ENCODE results near the gene RCL1. TPM values are rescaled to one million over a fixed set of nuclear protein-coding genes. Genes with fewer than 3 reads are reported as not detected.

The RCL1 gene
- total and polyA plus RNA-seq, 2 of the 13 experiments (the other 11 are each of a cell fraction or from before 2014, with no cell fraction given): 22.3 to 31.6 TPM

DNA sequence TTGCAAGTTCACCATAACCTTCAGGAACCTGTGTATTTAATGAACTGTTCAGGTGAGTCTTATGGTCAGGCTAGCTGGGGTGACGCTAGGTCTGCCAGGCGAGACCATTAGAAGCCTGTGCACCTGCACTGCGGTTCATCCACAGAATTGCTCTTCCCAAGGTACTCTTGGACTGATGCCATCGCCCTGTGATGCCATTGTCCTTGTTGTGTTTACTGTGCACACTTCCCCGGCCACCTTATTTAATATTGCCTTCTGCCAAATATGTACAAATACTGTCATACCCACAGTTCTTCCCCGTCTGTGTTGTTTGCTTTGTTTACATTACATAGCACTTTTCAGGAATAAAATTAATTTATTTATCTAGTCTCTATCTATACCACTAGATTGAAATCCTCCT is 66.3 kb downstream of the RCL1 start (continued):
- TF ChIP-seq BRCA1 (CRISPR knock-in tag; IDR thresholded peaks at IDR 0.05) (no peak), PAF1 (CRISPR knock-in tag; IDR thresholded peaks at IDR 0.05) (no peak), ZNF747 (CRISPR knock-in tag; IDR thresholded peaks at IDR 0.05; ENCODE audit: borderline replicate concordance) (no peak), ZNF30 (CRISPR knock-in tag; IDR thresholded peaks at IDR 0.05) (no peak), LCORL (IDR thresholded peaks at IDR 0.05) (no peak), LCORL (CRISPR knock-in tag; IDR thresholded peaks at IDR 0.05) (no peak)

DNA sequence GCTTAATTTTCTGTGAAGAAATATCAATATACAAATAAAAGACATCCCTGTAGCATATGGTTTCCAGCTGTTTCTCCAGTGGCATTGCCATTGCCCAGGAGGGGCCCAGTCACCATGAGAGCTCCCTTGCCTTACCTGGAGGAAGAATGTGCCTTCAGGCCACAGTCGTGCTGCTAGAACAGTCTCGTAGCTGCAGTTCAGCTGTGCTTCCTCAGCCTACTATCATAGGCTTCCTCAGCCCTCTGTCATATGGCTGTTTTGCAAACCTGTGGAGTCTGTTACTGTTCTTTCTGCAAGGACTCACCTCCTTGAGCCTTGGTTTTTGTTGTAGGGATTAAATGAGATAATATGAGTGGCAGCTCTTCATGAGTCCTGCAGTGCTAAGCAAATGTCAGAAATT is 67.6 kb downstream of the RCL1 start:
- H3K9ac ChIP-seq (ENCODE audit: insufficient read depth, low read depth, low read length): no peak overlapping the region
- FAIRE-seq (no peak), DNase-seq (ENCODE audit: low spot score) (no peak), ATAC-seq (no peak)
- WGBS (ENCODE audit: low lambda C conversion rate): 100% methylated on average over 2 of the region's 2 CpGs
- intact Hi-C loops (cut with micrococcal nuclease; ENCODE audit: unreplicated experiment) (loop anchor here (5.0 kb wide), 2 partner anchors 42 to 127 kb away; partner anchors contain the start of gene JAK2), in situ Hi-C loops (cut with HindIII; ENCODE audit: extremely low pct_ligation_motif_present, low pct_unique_long_range_greater_than_20kb) (no loop called here)
- TF ChIP-seq ZNF12 (CRISPR knock-in tag; IDR thresholded peaks at IDR 0.05): no peak
- ChIA-PET CTCF (ENCODE audit: low intra/inter-chr PET ratio, low total read pairs) (no interaction called here), POLR2A (interaction anchor here (2.5 kb wide), 1 partner anchor 21 kb away, joined by 11 read pairs; no protein-coding TSS in a partner anchor)
- H3K27ac ChIP-seq (ENCODE audit: extremely low read length, insufficient read depth, low read length): no peak overlapping the region
- no peaks in the 10 kb centered on the region for H3K79me2 ChIP-seq (ENCODE audit: insufficient read depth, low read length)
- BruUV-seq (replicated peaks): no TSS peak
- no peak overlapping the region for H2AFZ ChIP-seq (ENCODE audit: low read length)
- H3K9me3 ChIP-seq (ENCODE audit: low read length): no peaks in the 10 kb centered on the region
- peaks cover 8 to 37% of the 10 kb centered on the region in 2 experiments; a peak in 4 of 5 replicates for H3K36me3 ChIP-seq (replicated peaks in 1 of 2; ENCODE audit: control insufficient read depth in 1 of 2, insufficient read depth in 2 of 2, low read length in 2 of 2)
- peaks cover 29% of the 10 kb centered on the region for H3K4me1 ChIP-seq (ENCODE audit: insufficient read depth, low read length)
- H3K4me2 ChIP-seq (ENCODE audit: low read depth, low read length): no peak overlapping the region
- H4K20me1 ChIP-seq (ENCODE audit: insufficient read depth, low read length): no peaks in the 10 kb centered on the region
- no peaks in the 10 kb centered on the region for H3K27me3 ChIP-seq (ENCODE audit: control insufficient read depth in 1 of 2, insufficient read depth in 2 of 2, low read length in 2 of 2)
- no peak overlapping the region for H3K4me3 ChIP-seq (replicated peaks in 1 of 3; ENCODE audit: insufficient read depth in 1 of 3, low read depth in 2 of 3, low read length in 3 of 3)

DNA sequence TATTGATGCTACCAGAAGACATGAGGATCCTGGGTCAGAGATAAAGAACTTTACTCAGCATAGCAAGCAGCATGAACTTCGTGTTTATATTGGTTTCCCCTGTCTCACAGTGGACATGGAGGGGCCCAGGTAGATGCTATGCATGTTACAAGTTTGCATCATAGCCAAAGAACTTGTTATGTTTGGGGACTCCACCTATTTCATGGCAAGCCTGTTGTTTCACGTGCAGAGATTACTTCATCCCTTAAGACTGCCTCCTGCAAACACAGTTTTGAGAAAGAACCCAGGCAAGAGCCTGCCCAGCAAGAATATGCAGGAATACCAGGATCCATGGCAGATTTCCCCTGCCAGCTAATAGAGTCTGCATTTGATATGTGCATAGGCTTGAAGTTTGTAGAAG is 68.4 kb downstream of the RCL1 start:
- TF ChIP-seq PLRG1 (conservative IDR thresholded peaks at IDR 0.05) (no peak), HNRNPH1 (optimal IDR thresholded peaks at IDR 0.05; ENCODE audit: low read depth, low read length) (no peak), HNRNPL (IDR thresholded peaks at IDR 0.05; ENCODE audit: low read depth, low read length) (no peak), ZNF335 (CRISPR knock-in tag; IDR thresholded peaks at IDR 0.05) (no peak)
- TF ChIP-seq, protein P1, sequence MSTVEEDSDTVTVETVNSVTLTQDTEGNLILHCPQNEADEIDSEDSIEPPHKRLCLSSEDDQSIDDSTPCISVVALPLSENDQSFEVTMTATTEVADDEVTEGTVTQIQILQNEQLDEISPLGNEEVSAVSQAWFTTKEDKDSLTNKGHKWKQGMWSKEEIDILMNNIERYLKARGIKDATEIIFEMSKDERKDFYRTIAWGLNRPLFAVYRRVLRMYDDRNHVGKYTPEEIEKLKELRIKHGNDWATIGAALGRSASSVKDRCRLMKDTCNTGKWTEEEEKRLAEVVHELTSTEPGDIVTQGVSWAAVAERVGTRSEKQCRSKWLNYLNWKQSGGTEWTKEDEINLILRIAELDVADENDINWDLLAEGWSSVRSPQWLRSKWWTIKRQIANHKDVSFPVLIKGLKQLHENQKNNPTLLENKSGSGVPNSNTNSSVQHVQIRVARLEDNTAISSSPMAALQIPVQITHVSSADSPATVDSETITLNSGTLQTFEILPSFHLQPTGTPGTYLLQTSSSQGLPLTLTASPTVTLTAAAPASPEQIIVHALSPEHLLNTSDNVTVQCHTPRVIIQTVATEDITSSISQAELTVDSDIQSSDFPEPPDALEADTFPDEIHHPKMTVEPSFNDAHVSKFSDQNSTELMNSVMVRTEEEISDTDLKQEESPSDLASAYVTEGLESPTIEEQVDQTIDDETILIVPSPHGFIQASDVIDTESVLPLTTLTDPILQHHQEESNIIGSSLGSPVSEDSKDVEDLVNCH (CRISPR knock-in tag; IDR thresholded peaks at IDR 0.05): no peak
- ChIA-PET CTCF (ENCODE audit: low intra/inter-chr PET ratio, low total read pairs) (no interaction called here), POLR2A (interaction anchor here (2.5 kb wide), 1 partner anchor 22 kb away, joined by 11 read pairs; no protein-coding TSS in a partner anchor)
- no TSS peak for BruUV-seq (replicated peaks)
- intact Hi-C loops (cut with micrococcal nuclease; ENCODE audit: unreplicated experiment) (loop anchor here (5.0 kb wide), 2 partner anchors 41 to 126 kb away; partner anchors contain the start of gene JAK2), in situ Hi-C loops (cut with HindIII; ENCODE audit: extremely low pct_ligation_motif_present, low pct_unique_long_range_greater_than_20kb) (no loop called here)
- Histone ChIP-seq H3K27me3 (ENCODE audit: control insufficient read depth in 1 of 2, insufficient read depth in 2 of 2, low read length in 2 of 2) (no peaks in the 10 kb centered on the region), H4K20me1 (ENCODE audit: insufficient read depth, low read length) (no peaks in the 10 kb centered on the region), H3K27ac (ENCODE audit: extremely low read length, insufficient read depth, low read length) (peak overlapping the region; percentile 53), H3K79me2 (ENCODE audit: insufficient read depth, low read length) (no peaks in the 10 kb centered on the region), H3K4me3 (replicated peaks in 1 of 3; ENCODE audit: insufficient read depth in 1 of 3, low read depth in 2 of 3, low read length in 3 of 3) (no peak overlapping the region), H2AFZ (ENCODE audit: low read length) (no peak overlapping the region), H3K36me3 (replicated peaks in 1 of 2; ENCODE audit: control insufficient read depth in 1 of 2, insufficient read depth in 2 of 2, low read length in 2 of 2) (peaks cover 8 to 35% of the 10 kb centered on the region in 2 experiments; a peak in 4 of 5 replicates), H3K9ac (ENCODE audit: insufficient read depth, low read depth, low read length) (no peak overlapping the region), H3K9me3 (ENCODE audit: low read length) (no peaks in the 10 kb centered on the region), H3K4me2 (ENCODE audit: low read depth, low read length) (no peak overlapping the region), H3K4me1 (ENCODE audit: insufficient read depth, low read length) (peaks cover 29% of the 10 kb centered on the region)
- ATAC-seq (peak; percentile 18), DNase-seq (ENCODE audit: low spot score) (peak; percentile 5), FAIRE-seq (no peak)
- 58% methylated on average over 2 of the region's 2 CpGs for WGBS (ENCODE audit: low lambda C conversion rate)

All from HepG2 (cell line).